GM23338 (cell line): Measurements from ENCODE around the gene CPNE8.

ENCODE experiments used
- CREB1 ChIP-seq: fragments of 250-450 bp; sonication (Bioruptor Pico); IDR thresholded peaks from 2 replicates; pipeline ENCODE4 v1.5.0; 2020; ENCODE audit warnings: low read depth, mild to moderate bottlenecking, moderate library complexity
- CTCF ChIP-seq, 2 experiments: fragments of 200-600 bp in 1 of 2; sonication (generic) in 1 of 2; conservative IDR thresholded peaks; 2 replicates each; pipeline versions ENCODE4 v1.5.1 to v1.6.1; 2016 to 2017; ENCODE audit warnings: antibody characterized with exemption in 2 of 2, low read depth in 2 of 2, mild to moderate bottlenecking in 2 of 2, moderate library complexity in 1 of 2
- ETS1 ChIP-seq: IDR thresholded peaks from 2 replicates; pipeline ENCODE4 v1.6.1; 2016; ENCODE audit warnings: antibody characterized with exemption
- EZH2 ChIP-seq: fragments of 200-600 bp; sonication (generic); IDR thresholded peaks from one replicate; pipeline ENCODE4 v1.8.0; 2017; ENCODE audit warnings: antibody characterized with exemption, mild to moderate bottlenecking, low read depth; ENCODE audit not compliant: unreplicated experiment
- EZH2phosphoT487 ChIP-seq: fragments of 200-600 bp; sonication (generic); IDR thresholded peaks from one replicate; pipeline ENCODE4 v1.8.1; 2018; ENCODE audit warnings: antibody characterized with exemption; ENCODE audit not compliant: unreplicated experiment
- JUNB ChIP-seq: IDR thresholded peaks from one replicate; pipeline ENCODE4 v1.6.1; 2016; ENCODE audit warnings: antibody characterized with exemption; ENCODE audit not compliant: unreplicated experiment
- NANOG ChIP-seq: IDR thresholded peaks from 2 replicates; pipeline ENCODE4 v1.6.1; 2016; ENCODE audit warnings: antibody characterized with exemption, borderline replicate concordance
- POLR2AphosphoS5 ChIP-seq: IDR thresholded peaks from 2 replicates; pipeline ENCODE4 v1.6.1; 2016; ENCODE audit warnings: antibody characterized with exemption, low read depth
- REST ChIP-seq: IDR thresholded peaks from one replicate; pipeline ENCODE4 v1.6.1; 2018; ENCODE audit warnings: antibody characterized with exemption; ENCODE audit not compliant: unreplicated experiment
- STAT1 ChIP-seq: IDR thresholded peaks from one replicate; pipeline ENCODE4 v1.6.1; 2016; ENCODE audit warnings: antibody characterized with exemption; ENCODE audit not compliant: unreplicated experiment
- ZNF114 ChIP-seq: fragments of 250-450 bp; sonication (Bioruptor Pico); IDR thresholded peaks from 2 replicates; pipeline ENCODE4 v1.5.0; 2020; ENCODE audit warnings: mild to moderate bottlenecking, moderate library complexity
- ZNF331 ChIP-seq: fragments of 250-450 bp; sonication (Bioruptor Pico); IDR thresholded peaks from 2 replicates; pipeline ENCODE4 v1.5.0; 2020; ENCODE audit warnings: low read depth, mild to moderate bottlenecking, moderate library complexity
- ZNF462 ChIP-seq: fragments of 250-450 bp; sonication (Bioruptor Pico); IDR thresholded peaks from 2 replicates; pipeline ENCODE4 v1.5.0; 2020; ENCODE audit warnings: mild to moderate bottlenecking, moderate library complexity

- no peak for TF ChIP-seq CTCF (conservative IDR thresholded peaks at IDR 0.05; ENCODE audit: low read depth in 2 of 2)
- no peak for TF ChIP-seq EZH2phosphoT487
- no peak for TF ChIP-seq REST
- TF ChIP-seq EZH2, result no peak
- no peak for TF ChIP-seq POLR2AphosphoS5
- no peak for TF ChIP-seq ZNF114 (CRISPR knock-in tag)
- TF ChIP-seq CREB1 (CRISPR knock-in tag), result no peak
- TF ChIP-seq ETS1, result no peak
- no peak for TF ChIP-seq NANOG
- TF ChIP-seq ZNF331, result no peak
- TF ChIP-seq STAT1, result no peak
- no peak for TF ChIP-seq JUNB
- no peak for TF ChIP-seq ZNF462
Observed at GRCh38 chr12:38682521-38682920, 222.9 kb downstream of the CPNE8 start.
